DND-41 (cell line): ENCODE results near the gene APBB2.

ENCODE experiments used
- ATAC-seq: fragments of 200-7000 bp; cut with Tn5 transposase; 3 replicates; pipeline ENCODE4 v1.9.1; 2021; ENCODE audit warnings: low read depth; ENCODE audit not compliant: insufficient read depth
- DNase-seq: peaks from one replicate; pipeline ENCODE4 v3.0.0-alpha.2; 2020
- H2AFZ ChIP-seq: 2 replicates; pipeline ENCODE4 v1.6.0; 2012; ENCODE audit warnings: low read depth, low read length
- H3K27ac ChIP-seq: 2 replicates; pipeline ENCODE4 v1.5.1; 2012; ENCODE audit warnings: low read length, inconsistent platforms
- H3K27me3 ChIP-seq: fragments of 200-600 bp; sonication (generic); 2 replicates; pipeline ENCODE4 v1.6.0; 2012; ENCODE audit warnings: low read length, mild to moderate bottlenecking, inconsistent platforms; ENCODE audit not compliant: insufficient read depth, poor library complexity
- H3K36me3 ChIP-seq: 2 replicates; pipeline ENCODE4 v1.5.1; 2012; ENCODE audit warnings: low read length, inconsistent platforms; ENCODE audit not compliant: insufficient read depth
- H3K4me1 ChIP-seq: 2 replicates; pipeline ENCODE4 v1.5.1; 2012; ENCODE audit warnings: mild to moderate bottlenecking, low read length; ENCODE audit not compliant: insufficient read depth
- H3K4me2 ChIP-seq: 2 replicates; pipeline ENCODE4 v1.6.0; 2012; ENCODE audit warnings: mild to moderate bottlenecking, moderate library complexity, low read length, inconsistent platforms; ENCODE audit not compliant: insufficient read depth
- H3K4me3 ChIP-seq, 2 experiments: fragments of 200-600 bp in 1 of 2; shearing (Covaris generic) in 1 of 2; 2 replicates each; pipeline ENCODE4 v1.5.1; 2012 to 2016; ENCODE audit warnings: inconsistent platforms in 2 of 2, low read length in 2 of 2, mild to moderate bottlenecking in 2 of 2, low read depth in 1 of 2, moderate library complexity in 1 of 2
- H3K79me2 ChIP-seq: 2 replicates; pipeline ENCODE4 v1.6.0; 2012; ENCODE audit warnings: low read length, inconsistent platforms; ENCODE audit not compliant: insufficient read depth
- H3K9ac ChIP-seq: 2 replicates; pipeline ENCODE4 v1.6.0; 2012; ENCODE audit warnings: low read depth, mild to moderate bottlenecking, inconsistent platforms, low read length, moderate library complexity
- H3K9me3 ChIP-seq: 2 replicates; pipeline ENCODE4 v1.5.1; 2012; ENCODE audit warnings: low read length, moderate library complexity, mild to moderate bottlenecking, inconsistent platforms; ENCODE audit not compliant: insufficient read depth, severe bottlenecking
- H4K20me1 ChIP-seq: 2 replicates; pipeline ENCODE4 v1.6.0; 2012; ENCODE audit warnings: low read length; ENCODE audit not compliant: insufficient read depth
- CTCF ChIP-seq: IDR thresholded peaks from 2 replicates; pipeline ENCODE4 v1.5.1; 2012; ENCODE audit warnings: borderline replicate concordance, low read length, moderate library complexity, mild to moderate bottlenecking; ENCODE audit not compliant: poor library complexity, severe bottlenecking; ENCODE audit errors: extremely low read depth
- EZH2 ChIP-seq: IDR thresholded peaks from 3 replicates; pipeline ENCODE4 v1.6.1; 2012; ENCODE audit warnings: borderline replicate concordance, low read depth, mild to moderate bottlenecking, moderate library complexity, low read length, inconsistent platforms; ENCODE audit not compliant: severe bottlenecking

Gene APBB2

GRCh38 chr4:40845154-40845835 is 369.0 kb downstream of the APBB2 start:
- ATAC-seq (no peak), DNase-seq (no peak)
- H3K79me2 ChIP-seq, result no peaks in the 10 kb centered on the region
- H3K4me1 ChIP-seq, result no peaks in the 10 kb centered on the region
- H3K27me3 ChIP-seq, result peaks cover 5% of the 10 kb centered on the region
- H4K20me1 ChIP-seq, result no peaks in the 10 kb centered on the region
- no peak overlapping the region for H2AFZ ChIP-seq
- H3K4me2 ChIP-seq, result no peak overlapping the region
- no peaks in the 10 kb centered on the region for H3K9me3 ChIP-seq
- no peak overlapping the region for H3K9ac ChIP-seq
- no peak overlapping the region for H3K4me3 ChIP-seq
- no peak overlapping the region for H3K27ac ChIP-seq
- H3K36me3 ChIP-seq, result no peaks in the 10 kb centered on the region
- no peak for TF ChIP-seq EZH2
- TF ChIP-seq CTCF, result no peak

GRCh38 chr4:40844261-40844660 is 370.1 kb downstream of the APBB2 start:
- no peak overlapping the region for H3K4me2 ChIP-seq
- H2AFZ ChIP-seq, result no peak overlapping the region
- no peaks in the 10 kb centered on the region for H3K36me3 ChIP-seq
- no peak overlapping the region for H3K9ac ChIP-seq
- no peak overlapping the region for H3K4me3 ChIP-seq
- H3K79me2 ChIP-seq, result no peaks in the 10 kb centered on the region
- no peak overlapping the region for H3K27ac ChIP-seq
- ATAC-seq, result no peak
- H3K4me1 ChIP-seq, result no peaks in the 10 kb centered on the region
- no peaks in the 10 kb centered on the region for H4K20me1 ChIP-seq
- H3K27me3 ChIP-seq, result peaks cover 5% of the 10 kb centered on the region
- H3K9me3 ChIP-seq, result no peaks in the 10 kb centered on the region
- TF ChIP-seq CTCF (no peak), EZH2 (no peak)
- no peak for DNase-seq

GRCh38 chr4:40843696-40844095 is 370.6 kb downstream of the APBB2 start:
- Histone ChIP-seq H3K9ac (no peak overlapping the region), H3K4me2 (no peak overlapping the region), H2AFZ (no peak overlapping the region), H3K27ac (no peak overlapping the region), H3K4me1 (no peaks in the 10 kb centered on the region), H3K9me3 (no peaks in the 10 kb centered on the region), H3K36me3 (no peaks in the 10 kb centered on the region), H3K79me2 (no peaks in the 10 kb centered on the region), H3K27me3 (peaks cover 5% of the 10 kb centered on the region), H4K20me1 (no peaks in the 10 kb centered on the region), H3K4me3 (no peak overlapping the region)
- peak; percentile 36 for DNase-seq
- peak; percentile 66 for ATAC-seq
- TF ChIP-seq EZH2, result no peak
- TF ChIP-seq CTCF, result peak; percentile 58
